Astrocyte of the spinal cord (primary cell): Measurements from ENCODE around the gene HAP1.
A peak's percentile ranks its signal among the peaks of the same experiment; 100 is the strongest.

Source experiments
- DNase-seq: peaks from one replicate; pipeline ENCODE4 v3.0.0; 2011; ENCODE audit warnings: low read depth, low spot score
- H3K4me3 ChIP-seq: 2 replicates; pipeline ENCODE4 v1.5.1; 2011; ENCODE audit warnings: low read depth, mild to moderate bottlenecking, low read length, moderate library complexity
- CTCF ChIP-seq: IDR thresholded peaks from 2 replicates; pipeline ENCODE4 v1.5.1; 2012; ENCODE audit warnings: low read depth, mild to moderate bottlenecking, low read length, inconsistent platforms
- in situ Hi-C: cut with HindIII; loops from 2 replicates; pipeline ENCODE4 v1.10.0; 2017; ENCODE audit warnings: low sequenced_read_pairs

Gene HAP1

GRCh38 chr17:41775394-41776226, 41.2 kb upstream of the HAP1 start:
- TF ChIP-seq CTCF = no peak
- DNase-seq = no peak
- no peak overlapping the region for H3K4me3 ChIP-seq
- in situ Hi-C loops = no loop called here

GRCh38 chr17:41773731-41774193, 39.3 kb upstream of the HAP1 start:
- no peak overlapping the region for H3K4me3 ChIP-seq
- DNase-seq = peak; percentile 56
- in situ Hi-C loops = no loop called here
- no peak for TF ChIP-seq CTCF

- in situ Hi-C loops = no loop called here
- H3K4me3 ChIP-seq = no peak overlapping the region
- DNase-seq = peak; percentile 87
- no peak for TF ChIP-seq CTCF
These were observed 38.7 kb upstream of the HAP1 start for GRCh38 chr17:41773190-41773588.

GRCh38 chr17:41772586-41773189, 38.2 kb upstream of the HAP1 start:
- DNase-seq = no peak
- in situ Hi-C loops = no loop called here
- no peak for TF ChIP-seq CTCF
- no peak overlapping the region for H3K4me3 ChIP-seq

- in situ Hi-C loops = no loop called here
- TF ChIP-seq CTCF = no peak
These were observed 37.8 kb upstream of the HAP1 start for GRCh38 chr17:41772218-41772585.

GRCh38 chr17:41771389-41772206, 37.2 kb upstream of the HAP1 start:
- H3K4me3 ChIP-seq = no peak overlapping the region
- in situ Hi-C loops = no loop called here
- no peak for TF ChIP-seq CTCF
- DNase-seq = no peak

More at GRCh38 chr17:41772218-41772585, 37.8 kb upstream of the HAP1 start:
- no peak overlapping the region for H3K4me3 ChIP-seq
- DNase-seq = no peak
